H1 (cell line): ENCODE measurements around the gene DHRS7C. TPM values are rescaled to one million over a fixed set of nuclear protein-coding genes. Genes with fewer than 3 reads are reported as not detected.

ENCODE experiments used
- CTCF ChIA-PET: fragments of 300-600 bp; sonication (Branson Sonifier 250); formaldehyde crosslinking; loops from one replicate; lab custom pipeline; 2021; ENCODE audit not compliant: partially characterized antibody; lab: Charles Lee
- POLR2A ChIA-PET: fragments of 300-600 bp; sonication (Branson Sonifier 250); formaldehyde crosslinking; loops from one replicate; lab custom pipeline; 2021; ENCODE audit warnings: inconsistent platforms; ENCODE audit not compliant: partially characterized antibody; lab: Charles Lee
- DNase-seq, 2 experiments: peaks; one replicate each; pipeline versions ENCODE4 v3.0.0 to v3.0.0-alpha.2; 2010 to 2022; ENCODE audit warnings: low spot score in 2 of 2, low read depth in 1 of 2, mixed read lengths in 1 of 2
- FAIRE-seq: peaks from 2 replicates; lab custom pipeline; 2011; peaks lifted over from hg19 to GRCh38; lab: Jason Lieb, UNC
- H2AFZ ChIP-seq: 2 replicates; pipeline ENCODE4 v1.8.1; 2012; ENCODE audit warnings: low read length, inconsistent platforms
- H2AK5ac ChIP-seq: 2 replicates; pipeline ENCODE4 v1.6.1; 2013; ENCODE audit warnings: low read depth, low read length
- H2BK120ac ChIP-seq: replicated peaks from 2 replicates; pipeline ENCODE3; 2013; ENCODE audit warnings: low read depth, low read length, inconsistent platforms
- H2BK12ac ChIP-seq: 2 replicates; pipeline ENCODE4 v1.6.1; 2013; ENCODE audit warnings: low read depth, low read length
- H2BK15ac ChIP-seq: 2 replicates; pipeline ENCODE4 v1.6.1; 2013; ENCODE audit warnings: low read length
- H2BK20ac ChIP-seq: 2 replicates; pipeline ENCODE4 v1.6.1; 2013; ENCODE audit warnings: low read length
- H2BK5ac ChIP-seq: 2 replicates; pipeline ENCODE4 v1.6.1; 2013; ENCODE audit warnings: low read depth, low read length
- H3K14ac ChIP-seq: 2 replicates; pipeline ENCODE4 v1.6.1; 2013; ENCODE audit warnings: inconsistent platforms; ENCODE audit not compliant: insufficient read length
- H3K18ac ChIP-seq: 2 replicates; pipeline ENCODE4 v1.6.1; 2013; ENCODE audit warnings: low read length; ENCODE audit errors: extremely low read depth
- H3K23ac ChIP-seq: 2 replicates; pipeline ENCODE4 v1.6.1; 2013; ENCODE audit warnings: inconsistent platforms; ENCODE audit not compliant: insufficient read length
- H3K23me2 ChIP-seq: 2 replicates; pipeline ENCODE4 v1.6.1; 2013; ENCODE audit warnings: low read depth, low read length
- H3K27ac ChIP-seq: 2 replicates; pipeline ENCODE4 v1.6.1; 2011; ENCODE audit warnings: low read depth, low read length, inconsistent platforms
- H3K27me3 ChIP-seq, 4 experiments: replicated peaks in 1 of 4; 1 replicate in 1 of 4; 2 replicates in 3 of 4; pipeline versions ENCODE4 v1.6.1 to v1.8.1; 2011 to 2013; ENCODE audit warnings: low read length in 3 of 4, mild to moderate bottlenecking in 3 of 4, inconsistent platforms in 2 of 4, mixed read lengths in 2 of 4, moderate library complexity in 1 of 4; ENCODE audit not compliant: control insufficient read depth in 3 of 4, insufficient read depth in 3 of 4; ENCODE audit errors: extremely low read depth in 1 of 4
- H3K36me3 ChIP-seq, 4 experiments: 2 replicates each; pipeline versions ENCODE4 v1.6.1 to v1.8.1; 2011 to 2013; ENCODE audit warnings: mild to moderate bottlenecking in 4 of 4, low read length in 3 of 4, moderate library complexity in 2 of 4, control low read depth in 1 of 4, inconsistent platforms in 1 of 4; ENCODE audit not compliant: insufficient read depth in 4 of 4, control insufficient read depth in 2 of 4
- H3K4ac ChIP-seq: replicated peaks from 2 replicates; pipeline ENCODE3; 2013; ENCODE audit warnings: low read length, low read depth, mixed read lengths, inconsistent platforms; ENCODE audit not compliant: insufficient read length
- H3K4me1 ChIP-seq, 4 experiments: replicated peaks in 1 of 4; 1 replicate in 1 of 4; 2 replicates in 3 of 4; pipeline versions ENCODE4 v1.6.1 to v1.8.1; 2011 to 2013; ENCODE audit warnings: low read length in 3 of 4, inconsistent platforms in 2 of 4, mixed read lengths in 1 of 4; ENCODE audit not compliant: insufficient read depth in 4 of 4, control insufficient read depth in 3 of 4
- H3K4me2 ChIP-seq, 2 experiments: 2 replicates each; pipeline versions ENCODE4 v1.6.1 to v1.8.1; 2011 to 2013; ENCODE audit warnings: low read depth in 2 of 2, low read length in 2 of 2, control low read depth in 1 of 2, inconsistent platforms in 1 of 2, mild to moderate bottlenecking in 1 of 2; ENCODE audit not compliant: insufficient read depth in 1 of 2
- H3K4me3 ChIP-seq, 4 experiments: fragments of 200-600, 300-600 bp in 1 of 4; sonication (generic), shearing (Covaris generic), sonication (Bioruptor Twin) in 1 of 4; 2 replicates each; pipeline versions ENCODE4 v1.5.1 to v1.8.1; 2011 to 2016; ENCODE audit warnings: low read length in 4 of 4, low read depth in 3 of 4, control low read depth in 2 of 4, inconsistent platforms in 2 of 4, mild to moderate bottlenecking in 2 of 4, mixed read lengths in 1 of 4, moderate library complexity in 1 of 4; ENCODE audit not compliant: insufficient read depth in 2 of 4; ENCODE audit errors: extremely low read depth in 1 of 4
- H3K56ac ChIP-seq: replicated peaks from 2 replicates; pipeline ENCODE3; 2013; ENCODE audit warnings: low read depth, mild to moderate bottlenecking, mixed read lengths, low read length, inconsistent platforms; ENCODE audit not compliant: insufficient read length
- H3K79me1 ChIP-seq: 2 replicates; pipeline ENCODE4 v1.6.1; 2013; ENCODE audit warnings: low read depth, low read length, control low read depth
- H3K79me2 ChIP-seq, 2 experiments: 2 replicates each; pipeline versions ENCODE4 v1.6.1 to v1.8.1; 2012 to 2013; ENCODE audit warnings: low read length in 2 of 2, mild to moderate bottlenecking in 2 of 2, inconsistent platforms in 1 of 2; ENCODE audit not compliant: insufficient read depth in 2 of 2, control insufficient read depth in 1 of 2
- H3K9ac ChIP-seq, 4 experiments: replicated peaks in 1 of 4; 1 replicate in 1 of 4; 2 replicates in 3 of 4; pipeline versions ENCODE4 v1.6.1 to v1.8.1; 2011 to 2013; ENCODE audit warnings: low read depth in 3 of 4, low read length in 3 of 4, control low read depth in 2 of 4, mild to moderate bottlenecking in 2 of 4, moderate library complexity in 2 of 4, inconsistent platforms in 1 of 4; ENCODE audit errors: extremely low read depth in 1 of 4
- H3K9me3 ChIP-seq, 2 experiments: 2 replicates each; pipeline versions ENCODE4 v1.6.1 to v1.8.1; 2012 to 2013; ENCODE audit warnings: mild to moderate bottlenecking in 2 of 2, moderate library complexity in 2 of 2, control low read depth in 1 of 2, inconsistent platforms in 1 of 2, low read depth in 1 of 2, low read length in 1 of 2, mixed read lengths in 1 of 2; ENCODE audit not compliant: insufficient read depth in 2 of 2
- H4K20me1 ChIP-seq, 2 experiments: replicated peaks in 1 of 2; 2 replicates each; pipeline versions ENCODE3 to v1.8.1; 2011 to 2013; ENCODE audit warnings: inconsistent platforms in 2 of 2, low read length in 2 of 2, mild to moderate bottlenecking in 1 of 2; ENCODE audit not compliant: insufficient read depth in 2 of 2, control insufficient read depth in 1 of 2
- H4K5ac ChIP-seq: 2 replicates; pipeline ENCODE4 v1.6.1; 2013; ENCODE audit warnings: low read length, low read depth, mixed read lengths, inconsistent platforms; ENCODE audit not compliant: insufficient read length
- H4K8ac ChIP-seq: 2 replicates; pipeline ENCODE4 v1.8.0; 2013; ENCODE audit warnings: mild to moderate bottlenecking, moderate library complexity, low read length, inconsistent platforms; ENCODE audit not compliant: insufficient read depth; ENCODE audit errors: extremely low read depth
- H4K91ac ChIP-seq: replicated peaks from 2 replicates; pipeline ENCODE3; 2013; ENCODE audit warnings: low read length, mixed read lengths, inconsistent platforms; ENCODE audit not compliant: insufficient read length
- ASH2L ChIP-seq: fragments of 200-600, 300-600 bp; sonication (generic); IDR thresholded peaks from one replicate; pipeline ENCODE4 v1.7.1; 2017; ENCODE audit warnings: low read length
- PHF8 ChIP-seq: fragments of 200-600 bp; sonication (generic); conservative IDR thresholded peaks from 2 replicates; pipeline ENCODE4 v1.7.1; 2012; ENCODE audit warnings: low read depth, mild to moderate bottlenecking, inconsistent platforms, low read length, moderate library complexity
- POLR2AphosphoS5 ChIP-seq: IDR thresholded peaks from 2 replicates; pipeline ENCODE4 v1.6.1; 2011; ENCODE audit warnings: low read depth, low read length
- RFX5 ChIP-seq: IDR thresholded peaks from 2 replicates; pipeline ENCODE4 v1.6.1; 2011; ENCODE audit warnings: low read depth, low read length, improper control_type of control experiment, borderline replicate concordance
- RXRA ChIP-seq: IDR thresholded peaks from 2 replicates; pipeline ENCODE4 v1.6.1; 2011; ENCODE audit warnings: low read depth, mild to moderate bottlenecking, low read length, moderate library complexity; ENCODE audit not compliant: insufficient read depth
- SP2 ChIP-seq: IDR thresholded peaks from 2 replicates; pipeline ENCODE4 v1.6.1; 2012; ENCODE audit warnings: mild to moderate bottlenecking, low read length, inconsistent platforms
- TEAD4 ChIP-seq: IDR thresholded peaks from 2 replicates; pipeline ENCODE4 v1.6.1; 2012; ENCODE audit warnings: low read depth, low read length, inconsistent platforms, mixed read lengths
- WGBS, 2 experiments: shearing (Covaris generic) in 1 of 2; methylation state at CpG; one replicate each; pipeline versions ENCODE4 v1.1.6 to v1.1.7; 2013 to 2015; ENCODE audit warnings: low lambda C conversion rate in 2 of 2, mixed read lengths in 2 of 2, inconsistent platforms in 1 of 2, low coverage in 1 of 2, missing lambda C conversion rate in 1 of 2; ENCODE audit not compliant: insufficient replicate concordance in 2 of 2, insufficient coverage in 1 of 2, insufficient read length in 1 of 2; ENCODE audit errors: extremely low coverage in 1 of 2, missing lambda C conversion rate in 1 of 2; 5-methylcytosine and 5-hydroxymethylcytosine counted together
- polyA plus RNA-seq, 7 experiments: library from polyadenylated mRNA; depleted of rRNA in 3 of 7; stranded (reverse) in 5 of 7; unstranded in 2 of 7; fragments of >200 nt in 5 of 7; fragments of 200-250 nt in 2 of 7; gene quantifications; 1 replicate in 5 of 7; 2 replicates in 1 of 7; 4 replicates in 1 of 7; pipeline versions ENCODE4 v1.2.1 to v1.2.3, GENCODE V29; 2011 to 2013; ENCODE audit warnings: missing spikeins in 2 of 7, mixed read lengths in 2 of 7
- total RNA-seq: library from RNA; stranded (reverse); fragmentation: NEBNext Ultra II Directional; extraction: Animal tissue kit (Norgen Biotek cat#: 25700); gene quantifications from 2 replicates; pipeline ENCODE4 v1.2.1, GENCODE V29; 2021
- TF ChIP-seq, protein P1 (sequence below): IDR thresholded peaks from 2 replicates; pipeline ENCODE4 v1.6.1; 2012; ENCODE audit warnings: low read length, inconsistent platforms
- TF ChIP-seq, protein P2 (sequence below), 3 experiments: IDR thresholded peaks; 1 replicate in 2 of 3; 2 replicates in 1 of 3; pipeline versions ENCODE4 v1.5.1 to v1.6.1; 2011; ENCODE audit warnings: low read length in 3 of 3, mild to moderate bottlenecking in 3 of 3, inconsistent platforms in 2 of 3, low read depth in 1 of 3, moderate library complexity in 1 of 3; ENCODE audit not compliant: insufficient read depth in 1 of 3; ENCODE audit errors: control extremely low read depth in 1 of 3
- TF ChIP-seq, protein P3 (sequence below): IDR thresholded peaks from 2 replicates; pipeline ENCODE4 v1.6.1; 2012; ENCODE audit warnings: inconsistent platforms

Gene DHRS7C
- total and polyA plus RNA-seq, 2 of the 8 experiments (the other 6 are each of a cell fraction or from before 2014, with no cell fraction given): not detected

DNA sequence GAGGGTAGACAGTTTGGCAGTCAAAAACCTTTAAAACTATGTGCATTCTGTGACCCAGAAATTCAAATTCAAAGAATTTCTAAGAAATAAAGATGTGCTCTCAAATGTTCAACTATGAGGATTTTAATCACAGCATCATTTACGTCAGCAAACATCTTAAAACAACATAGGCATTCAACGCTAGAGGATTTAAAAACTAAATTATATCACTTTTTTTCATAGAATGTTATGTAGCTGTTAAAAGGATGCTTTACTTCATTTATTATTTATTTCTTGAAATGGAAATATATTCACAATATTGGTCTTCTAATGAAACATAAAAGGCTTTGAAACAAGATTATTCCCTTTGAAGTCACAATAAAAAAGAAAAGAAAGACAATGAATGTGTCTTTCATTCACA, 38.0 kb upstream of the DHRS7C start:
- no peak overlapping the region for H3K56ac ChIP-seq
- H3K79me1 ChIP-seq: no peaks in the 10 kb centered on the region
- H3K23ac ChIP-seq: no peak overlapping the region
- CTCF ChIA-PET: interaction anchor here (2.2 kb wide), 1 partner anchor 10 kb away, joined by 7 read pairs; no protein-coding TSS in a partner anchor
- H3K4me2 ChIP-seq: no peak overlapping the region
- no peak overlapping the region for H4K5ac ChIP-seq
- FAIRE-seq (no peak), DNase-seq (no peak)
- no peak overlapping the region for H2BK5ac ChIP-seq
- H3K18ac ChIP-seq: no peak overlapping the region
- no peak overlapping the region for H2BK120ac ChIP-seq
- H3K14ac ChIP-seq: no peak overlapping the region
- no peak overlapping the region for H3K4me3 ChIP-seq
- no peaks in the 10 kb centered on the region for H3K9me3 ChIP-seq
- peaks cover 0 to 2% (median 0%) of the 10 kb centered on the region in 4 experiments; a peak in 1 of 7 replicates for H3K4me1 ChIP-seq
- POLR2A ChIA-PET: no interaction called here
- H2BK20ac ChIP-seq: no peak overlapping the region
- no peak overlapping the region for H3K4ac ChIP-seq
- WGBS, 2 experiments: 96% methylated on average over 2 of the region's 2 CpGs; no CpG with 5 or more reads in 1 of the 2 experiments
- H3K23me2 ChIP-seq: no peaks in the 10 kb centered on the region
- H2AFZ ChIP-seq: no peak overlapping the region
- H3K79me2 ChIP-seq: no peaks in the 10 kb centered on the region
- H4K8ac ChIP-seq: no peak overlapping the region
- H2BK12ac ChIP-seq: no peak overlapping the region
- no peaks in the 10 kb centered on the region for H3K36me3 ChIP-seq
- H4K20me1 ChIP-seq: no peaks in the 10 kb centered on the region
- no peak overlapping the region for H3K9ac ChIP-seq
- H2BK15ac ChIP-seq: no peak overlapping the region
- H3K27me3 ChIP-seq: no peaks in the 10 kb centered on the region
- no peak overlapping the region for H4K91ac ChIP-seq
- H3K27ac ChIP-seq: no peak overlapping the region
- no peak overlapping the region for H2AK5ac ChIP-seq
- no peak for TF ChIP-seq RXRA
- TF ChIP-seq SP2: no peak
- TF ChIP-seq PHF8: no peak
- no peak for TF ChIP-seq TEAD4
- TF ChIP-seq ASH2L: no peak
- TF ChIP-seq, protein P1, sequence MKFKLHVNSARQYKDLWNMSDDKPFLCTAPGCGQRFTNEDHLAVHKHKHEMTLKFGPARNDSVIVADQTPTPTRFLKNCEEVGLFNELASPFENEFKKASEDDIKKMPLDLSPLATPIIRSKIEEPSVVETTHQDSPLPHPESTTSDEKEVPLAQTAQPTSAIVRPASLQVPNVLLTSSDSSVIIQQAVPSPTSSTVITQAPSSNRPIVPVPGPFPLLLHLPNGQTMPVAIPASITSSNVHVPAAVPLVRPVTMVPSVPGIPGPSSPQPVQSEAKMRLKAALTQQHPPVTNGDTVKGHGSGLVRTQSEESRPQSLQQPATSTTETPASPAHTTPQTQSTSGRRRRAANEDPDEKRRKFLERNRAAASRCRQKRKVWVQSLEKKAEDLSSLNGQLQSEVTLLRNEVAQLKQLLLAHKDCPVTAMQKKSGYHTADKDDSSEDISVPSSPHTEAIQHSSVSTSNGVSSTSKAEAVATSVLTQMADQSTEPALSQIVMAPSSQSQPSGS: no peak
- TF ChIP-seq, protein P2, sequence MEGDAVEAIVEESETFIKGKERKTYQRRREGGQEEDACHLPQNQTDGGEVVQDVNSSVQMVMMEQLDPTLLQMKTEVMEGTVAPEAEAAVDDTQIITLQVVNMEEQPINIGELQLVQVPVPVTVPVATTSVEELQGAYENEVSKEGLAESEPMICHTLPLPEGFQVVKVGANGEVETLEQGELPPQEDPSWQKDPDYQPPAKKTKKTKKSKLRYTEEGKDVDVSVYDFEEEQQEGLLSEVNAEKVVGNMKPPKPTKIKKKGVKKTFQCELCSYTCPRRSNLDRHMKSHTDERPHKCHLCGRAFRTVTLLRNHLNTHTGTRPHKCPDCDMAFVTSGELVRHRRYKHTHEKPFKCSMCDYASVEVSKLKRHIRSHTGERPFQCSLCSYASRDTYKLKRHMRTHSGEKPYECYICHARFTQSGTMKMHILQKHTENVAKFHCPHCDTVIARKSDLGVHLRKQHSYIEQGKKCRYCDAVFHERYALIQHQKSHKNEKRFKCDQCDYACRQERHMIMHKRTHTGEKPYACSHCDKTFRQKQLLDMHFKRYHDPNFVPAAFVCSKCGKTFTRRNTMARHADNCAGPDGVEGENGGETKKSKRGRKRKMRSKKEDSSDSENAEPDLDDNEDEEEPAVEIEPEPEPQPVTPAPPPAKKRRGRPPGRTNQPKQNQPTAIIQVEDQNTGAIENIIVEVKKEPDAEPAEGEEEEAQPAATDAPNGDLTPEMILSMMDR (IDR thresholded peaks at IDR 0.05; ENCODE audit: control extremely low read depth in 1 of 3, insufficient read depth in 1 of 3, low read depth in 1 of 3, low read length in 3 of 3): no peak
- TF ChIP-seq, protein P3, sequence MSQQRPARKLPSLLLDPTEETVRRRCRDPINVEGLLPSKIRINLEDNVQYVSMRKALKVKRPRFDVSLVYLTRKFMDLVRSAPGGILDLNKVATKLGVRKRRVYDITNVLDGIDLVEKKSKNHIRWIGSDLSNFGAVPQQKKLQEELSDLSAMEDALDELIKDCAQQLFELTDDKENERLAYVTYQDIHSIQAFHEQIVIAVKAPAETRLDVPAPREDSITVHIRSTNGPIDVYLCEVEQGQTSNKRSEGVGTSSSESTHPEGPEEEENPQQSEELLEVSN: no peak
- TF ChIP-seq RFX5: no peak
- TF ChIP-seq POLR2AphosphoS5: no peak
